ENCODE results near the gene ANO7. TPM values are rescaled to one million over a fixed set of nuclear protein-coding genes. Genes with fewer than 3 reads are reported as not detected.

The ANO7 gene
- total RNA-seq, 1 experiment from 2014 or later = 5.2 TPM

GRCh38 chr2:241225983-241226382 is 37.5 kb downstream of the ANO7 start:
- H2BK120ac ChIP-seq (ENCODE audit: low read depth, low read length, poor library complexity, severe bottlenecking) = no peak overlapping the region
- H3K18ac ChIP-seq (ENCODE audit: insufficient read length, low read depth, low read length) = no peak overlapping the region
- H3K4me1 Mint-ChIP-seq = peaks cover 4 to 15% of the 10 kb centered on the region in 2 experiments; a peak in 2 of 4 replicates
- no CpG with 5 or more reads among the region's 16 CpGs for WGBS (ENCODE audit: extremely low coverage, insufficient read length, low lambda C conversion rate)
- no peak overlapping the region for H4K91ac ChIP-seq (ENCODE audit: insufficient read length, low read depth, low read length)
- no peak overlapping the region for H3K27ac ChIP-seq (ENCODE audit: insufficient read length, low read depth, low read length)
- H2BK20ac ChIP-seq (ENCODE audit: low read depth, low read length, poor library complexity, severe bottlenecking) = no peak overlapping the region
- H4K5ac ChIP-seq (ENCODE audit: insufficient read length, low read depth, low read length) = no peak overlapping the region
- no peaks in the 10 kb centered on the region; a peak in 1 of 5 replicates for H3K9me3 Mint-ChIP-seq
- no peak overlapping the region for H3K23ac ChIP-seq (ENCODE audit: insufficient read length, low read depth, low read length)
- no peaks in the 10 kb centered on the region for H3K9me3 ChIP-seq (ENCODE audit: control insufficient read depth, low read depth, low read length)
- peaks cover 2% of the 10 kb centered on the region for H4K20me1 ChIP-seq (ENCODE audit: control insufficient read depth, insufficient read depth, insufficient read length)
- H3K27ac Mint-ChIP-seq = peak overlapping the region in 1 of 3 experiments; percentile 70; a peak in 1 of 7 replicates
- H3K4me3 Mint-ChIP-seq = no peak overlapping the region
- no peak overlapping the region for H2BK5ac ChIP-seq (ENCODE audit: insufficient read length, low read length)
- H3K4ac ChIP-seq (ENCODE audit: low read depth, low read length) = no peak overlapping the region
- H3K56ac ChIP-seq (ENCODE audit: insufficient read length, low read depth, low read length) = no peak overlapping the region
- H3K4me2 ChIP-seq (ENCODE audit: insufficient read depth, insufficient read length, low read length) = no peak overlapping the region
- no peaks in the 10 kb centered on the region; the same call in 1 of the 2 replicates for H3K27me3 Mint-ChIP-seq (ENCODE audit: low read depth)
- no peak overlapping the region for H4K8ac ChIP-seq (replicated peaks; ENCODE audit: insufficient read length, low read depth, low read length)
- peaks cover 18 to 53% (median 43%) of the 10 kb centered on the region in 3 experiments; a peak in 6 of 7 replicates for H3K36me3 Mint-ChIP-seq (ENCODE audit: insufficient read depth in 1 of 3, low read depth in 3 of 3)
- no peaks in the 10 kb centered on the region for H3K79me2 ChIP-seq (ENCODE audit: insufficient read depth, low read length)
- H3K4me1 ChIP-seq (ENCODE audit: insufficient read depth, low read length) = no peaks in the 10 kb centered on the region
- no peak for DNase-seq
- H2BK15ac ChIP-seq (ENCODE audit: low read depth, low read length) = no peak overlapping the region
- H3K14ac ChIP-seq (ENCODE audit: insufficient read depth, low read length) = no peak overlapping the region
- H2AFZ ChIP-seq (ENCODE audit: low read length) = no peak overlapping the region
- no peak for TF ChIP-seq CTCF (conservative IDR thresholded peaks at IDR 0.05)
- H2BK12ac ChIP-seq (ENCODE audit: insufficient read length, low read depth, low read length) = no peak overlapping the region
- H3T11ph ChIP-seq (ENCODE audit: low read length) = no peak overlapping the region
- H3K23me2 ChIP-seq (ENCODE audit: insufficient read length, low read depth, low read length, poor library complexity, severe bottlenecking) = no peaks in the 10 kb centered on the region
- H3K9ac ChIP-seq (ENCODE audit: extremely low read depth, insufficient read length, low read length) = no peak overlapping the region
- H3K27me3 ChIP-seq (ENCODE audit: insufficient read depth, low read length) = no peaks in the 10 kb centered on the region
- H3K79me1 ChIP-seq (ENCODE audit: insufficient read depth, low read depth, low read length, poor library complexity, severe bottlenecking) = no peaks in the 10 kb centered on the region
- H2AK5ac ChIP-seq (ENCODE audit: insufficient read length, low read length) = no peak overlapping the region
